H1 (cell line): ENCODE data around the gene PANX3. TPM values are rescaled to one million over a fixed set of nuclear protein-coding genes. Genes with fewer than 3 reads are reported as not detected.

ENCODE experiments used
- CTCF ChIA-PET: fragments of 300-600 bp; sonication (Branson Sonifier 250); formaldehyde crosslinking; loops from one replicate; lab custom pipeline; 2021; ENCODE audit not compliant: partially characterized antibody; lab: Charles Lee
- POLR2A ChIA-PET: fragments of 300-600 bp; sonication (Branson Sonifier 250); formaldehyde crosslinking; loops from one replicate; lab custom pipeline; 2021; ENCODE audit warnings: inconsistent platforms; ENCODE audit not compliant: partially characterized antibody; lab: Charles Lee
- DNase-seq, 2 experiments: peaks; one replicate each; pipeline versions ENCODE4 v3.0.0 to v3.0.0-alpha.2; 2010 to 2022; ENCODE audit warnings: low spot score in 2 of 2, low read depth in 1 of 2, mixed read lengths in 1 of 2
- FAIRE-seq: peaks from 2 replicates; lab custom pipeline; 2011; peaks lifted over from hg19 to GRCh38; lab: Jason Lieb, UNC
- H2AFZ ChIP-seq: 2 replicates; pipeline ENCODE4 v1.8.1; 2012; ENCODE audit warnings: low read length, inconsistent platforms
- H2AK5ac ChIP-seq: 2 replicates; pipeline ENCODE4 v1.6.1; 2013; ENCODE audit warnings: low read depth, low read length
- H2BK120ac ChIP-seq: replicated peaks from 2 replicates; pipeline ENCODE3; 2013; ENCODE audit warnings: low read depth, low read length, inconsistent platforms
- H2BK12ac ChIP-seq: 2 replicates; pipeline ENCODE4 v1.6.1; 2013; ENCODE audit warnings: low read depth, low read length
- H2BK15ac ChIP-seq: 2 replicates; pipeline ENCODE4 v1.6.1; 2013; ENCODE audit warnings: low read length
- H2BK20ac ChIP-seq: 2 replicates; pipeline ENCODE4 v1.6.1; 2013; ENCODE audit warnings: low read length
- H2BK5ac ChIP-seq: 2 replicates; pipeline ENCODE4 v1.6.1; 2013; ENCODE audit warnings: low read depth, low read length
- H3K14ac ChIP-seq: 2 replicates; pipeline ENCODE4 v1.6.1; 2013; ENCODE audit warnings: inconsistent platforms; ENCODE audit not compliant: insufficient read length
- H3K18ac ChIP-seq: 2 replicates; pipeline ENCODE4 v1.6.1; 2013; ENCODE audit warnings: low read length; ENCODE audit errors: extremely low read depth
- H3K23ac ChIP-seq: 2 replicates; pipeline ENCODE4 v1.6.1; 2013; ENCODE audit warnings: inconsistent platforms; ENCODE audit not compliant: insufficient read length
- H3K23me2 ChIP-seq: 2 replicates; pipeline ENCODE4 v1.6.1; 2013; ENCODE audit warnings: low read depth, low read length
- H3K27ac ChIP-seq: 2 replicates; pipeline ENCODE4 v1.6.1; 2011; ENCODE audit warnings: low read depth, low read length, inconsistent platforms
- H3K27me3 ChIP-seq, 4 experiments: replicated peaks in 1 of 4; 1 replicate in 1 of 4; 2 replicates in 3 of 4; pipeline versions ENCODE4 v1.6.1 to v1.8.1; 2011 to 2013; ENCODE audit warnings: low read length in 3 of 4, mild to moderate bottlenecking in 3 of 4, inconsistent platforms in 2 of 4, mixed read lengths in 2 of 4, moderate library complexity in 1 of 4; ENCODE audit not compliant: control insufficient read depth in 3 of 4, insufficient read depth in 3 of 4; ENCODE audit errors: extremely low read depth in 1 of 4
- H3K36me3 ChIP-seq, 4 experiments: 2 replicates each; pipeline versions ENCODE4 v1.6.1 to v1.8.1; 2011 to 2013; ENCODE audit warnings: mild to moderate bottlenecking in 4 of 4, low read length in 3 of 4, moderate library complexity in 2 of 4, control low read depth in 1 of 4, inconsistent platforms in 1 of 4; ENCODE audit not compliant: insufficient read depth in 4 of 4, control insufficient read depth in 2 of 4
- H3K4ac ChIP-seq: replicated peaks from 2 replicates; pipeline ENCODE3; 2013; ENCODE audit warnings: low read length, low read depth, mixed read lengths, inconsistent platforms; ENCODE audit not compliant: insufficient read length
- H3K4me1 ChIP-seq, 4 experiments: replicated peaks in 1 of 4; 1 replicate in 1 of 4; 2 replicates in 3 of 4; pipeline versions ENCODE4 v1.6.1 to v1.8.1; 2011 to 2013; ENCODE audit warnings: low read length in 3 of 4, inconsistent platforms in 2 of 4, mixed read lengths in 1 of 4; ENCODE audit not compliant: insufficient read depth in 4 of 4, control insufficient read depth in 3 of 4
- H3K4me2 ChIP-seq, 2 experiments: 2 replicates each; pipeline versions ENCODE4 v1.6.1 to v1.8.1; 2011 to 2013; ENCODE audit warnings: low read depth in 2 of 2, low read length in 2 of 2, control low read depth in 1 of 2, inconsistent platforms in 1 of 2, mild to moderate bottlenecking in 1 of 2; ENCODE audit not compliant: insufficient read depth in 1 of 2
- H3K4me3 ChIP-seq, 4 experiments: fragments of 200-600, 300-600 bp in 1 of 4; sonication (generic), shearing (Covaris generic), sonication (Bioruptor Twin) in 1 of 4; 2 replicates each; pipeline versions ENCODE4 v1.5.1 to v1.8.1; 2011 to 2016; ENCODE audit warnings: low read length in 4 of 4, low read depth in 3 of 4, control low read depth in 2 of 4, inconsistent platforms in 2 of 4, mild to moderate bottlenecking in 2 of 4, mixed read lengths in 1 of 4, moderate library complexity in 1 of 4; ENCODE audit not compliant: insufficient read depth in 2 of 4; ENCODE audit errors: extremely low read depth in 1 of 4
- H3K56ac ChIP-seq: replicated peaks from 2 replicates; pipeline ENCODE3; 2013; ENCODE audit warnings: low read depth, mild to moderate bottlenecking, mixed read lengths, low read length, inconsistent platforms; ENCODE audit not compliant: insufficient read length
- H3K79me1 ChIP-seq: 2 replicates; pipeline ENCODE4 v1.6.1; 2013; ENCODE audit warnings: low read depth, low read length, control low read depth
- H3K79me2 ChIP-seq, 2 experiments: 2 replicates each; pipeline versions ENCODE4 v1.6.1 to v1.8.1; 2012 to 2013; ENCODE audit warnings: low read length in 2 of 2, mild to moderate bottlenecking in 2 of 2, inconsistent platforms in 1 of 2; ENCODE audit not compliant: insufficient read depth in 2 of 2, control insufficient read depth in 1 of 2
- H3K9ac ChIP-seq, 4 experiments: replicated peaks in 1 of 4; 1 replicate in 1 of 4; 2 replicates in 3 of 4; pipeline versions ENCODE4 v1.6.1 to v1.8.1; 2011 to 2013; ENCODE audit warnings: low read depth in 3 of 4, low read length in 3 of 4, control low read depth in 2 of 4, mild to moderate bottlenecking in 2 of 4, moderate library complexity in 2 of 4, inconsistent platforms in 1 of 4; ENCODE audit errors: extremely low read depth in 1 of 4
- H3K9me3 ChIP-seq, 2 experiments: 2 replicates each; pipeline versions ENCODE4 v1.6.1 to v1.8.1; 2012 to 2013; ENCODE audit warnings: mild to moderate bottlenecking in 2 of 2, moderate library complexity in 2 of 2, control low read depth in 1 of 2, inconsistent platforms in 1 of 2, low read depth in 1 of 2, low read length in 1 of 2, mixed read lengths in 1 of 2; ENCODE audit not compliant: insufficient read depth in 2 of 2
- H4K20me1 ChIP-seq, 2 experiments: replicated peaks in 1 of 2; 2 replicates each; pipeline versions ENCODE3 to v1.8.1; 2011 to 2013; ENCODE audit warnings: inconsistent platforms in 2 of 2, low read length in 2 of 2, mild to moderate bottlenecking in 1 of 2; ENCODE audit not compliant: insufficient read depth in 2 of 2, control insufficient read depth in 1 of 2
- H4K5ac ChIP-seq: 2 replicates; pipeline ENCODE4 v1.6.1; 2013; ENCODE audit warnings: low read length, low read depth, mixed read lengths, inconsistent platforms; ENCODE audit not compliant: insufficient read length
- H4K8ac ChIP-seq: 2 replicates; pipeline ENCODE4 v1.8.0; 2013; ENCODE audit warnings: mild to moderate bottlenecking, moderate library complexity, low read length, inconsistent platforms; ENCODE audit not compliant: insufficient read depth; ENCODE audit errors: extremely low read depth
- H4K91ac ChIP-seq: replicated peaks from 2 replicates; pipeline ENCODE3; 2013; ENCODE audit warnings: low read length, mixed read lengths, inconsistent platforms; ENCODE audit not compliant: insufficient read length
- BRCA1 ChIP-seq: IDR thresholded peaks from 2 replicates; pipeline ENCODE4 v1.6.1; 2012; ENCODE audit warnings: low read depth, low read length, improper control_type of control experiment
- JUN ChIP-seq: IDR thresholded peaks from 2 replicates; pipeline ENCODE4 v1.6.1; 2011; ENCODE audit warnings: low read depth, mild to moderate bottlenecking, improper control_type of control experiment, low read length
- NRF1 ChIP-seq: IDR thresholded peaks from 2 replicates; pipeline ENCODE4 v1.6.1; 2011; ENCODE audit warnings: mild to moderate bottlenecking, low read depth, low read length, improper control_type of control experiment
- SP1 ChIP-seq: IDR thresholded peaks from 2 replicates; pipeline ENCODE4 v1.6.1; 2011; ENCODE audit warnings: low read depth, low read length
- TAF1 ChIP-seq: IDR thresholded peaks from 2 replicates; pipeline ENCODE4 v1.6.1; 2011; ENCODE audit warnings: mild to moderate bottlenecking, low read depth, low read length
- polyA plus RNA-seq, 7 experiments: library from polyadenylated mRNA; depleted of rRNA in 3 of 7; stranded (reverse) in 5 of 7; unstranded in 2 of 7; fragments of >200 nt in 5 of 7; fragments of 200-250 nt in 2 of 7; gene quantifications; 1 replicate in 5 of 7; 2 replicates in 1 of 7; 4 replicates in 1 of 7; pipeline versions ENCODE4 v1.2.1 to v1.2.3, GENCODE V29; 2011 to 2013; ENCODE audit warnings: missing spikeins in 2 of 7, mixed read lengths in 2 of 7
- total RNA-seq: library from RNA; stranded (reverse); fragmentation: NEBNext Ultra II Directional; extraction: Animal tissue kit (Norgen Biotek cat#: 25700); gene quantifications from 2 replicates; pipeline ENCODE4 v1.2.1, GENCODE V29; 2021

Gene PANX3
- total and polyA plus RNA-seq, 2 of the 8 experiments (the other 6 are each of a cell fraction or from before 2014, with no cell fraction given), result not detected

DNA sequence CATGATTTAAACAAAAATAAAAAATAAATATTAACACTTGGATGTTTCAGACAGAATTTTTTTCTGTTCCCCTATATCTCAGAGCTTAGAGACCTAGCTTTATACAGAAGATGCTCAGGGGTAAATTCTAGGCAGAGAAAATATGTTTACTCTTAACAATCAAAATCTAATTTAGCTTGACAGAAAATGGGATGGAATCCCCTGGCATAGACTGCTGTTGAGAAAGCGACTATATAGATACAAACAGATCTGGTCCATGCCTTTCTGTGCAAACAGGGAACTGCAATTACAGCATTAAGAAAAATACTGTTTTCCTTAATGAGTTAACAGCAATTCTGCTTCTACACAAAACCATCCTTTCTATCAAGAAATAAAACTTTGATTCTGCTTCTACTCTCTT is 47.8 kb downstream of the PANX3 start (continued):
- no peak for TF ChIP-seq JUN

DNA sequence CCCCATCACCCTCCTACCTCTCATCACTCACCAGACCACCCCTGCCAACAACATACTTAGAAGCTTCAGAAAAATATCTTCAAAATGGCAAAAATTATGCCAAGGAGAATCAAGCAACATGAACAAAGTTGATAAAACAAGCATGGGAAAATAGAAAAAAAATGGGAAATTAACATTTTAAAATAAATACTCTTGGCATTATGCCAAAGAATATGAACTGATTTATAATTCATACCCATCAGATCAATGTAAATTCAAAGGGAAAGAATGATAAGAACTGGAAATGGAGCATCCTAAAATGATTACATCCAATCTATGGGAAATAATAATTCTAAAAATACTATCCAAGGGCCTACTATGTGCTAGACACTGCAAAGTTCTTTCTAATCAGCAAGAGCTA is 50.3 kb downstream of the PANX3 start:
- Histone ChIP-seq H3K4me3 (no peak overlapping the region), H3K27me3 (no peaks in the 10 kb centered on the region; a peak in 2 of 7 replicates), H3K79me2 (no peaks in the 10 kb centered on the region), H2BK12ac (no peak overlapping the region), H3K23ac (no peak overlapping the region), H2BK120ac (no peak overlapping the region), H2BK15ac (no peak overlapping the region), H3K23me2 (peaks cover 1% of the 10 kb centered on the region), H3K18ac (no peak overlapping the region), H3K4me2 (no peak overlapping the region), H3K36me3 (no peaks in the 10 kb centered on the region), H3K56ac (no peak overlapping the region), H3K4me1 (peaks cover 0 to 10% (median 7%) of the 10 kb centered on the region in 4 experiments; a peak in 4 of 7 replicates), H2BK20ac (no peak overlapping the region), H4K8ac (no peak overlapping the region), H3K9me3 (no peaks in the 10 kb centered on the region), H2BK5ac (no peak overlapping the region), H4K5ac (no peak overlapping the region), H2AK5ac (no peak overlapping the region), H2AFZ (no peak overlapping the region), H4K20me1 (no peaks in the 10 kb centered on the region), H3K27ac (no peak overlapping the region), H4K91ac (no peak overlapping the region), H3K9ac (no peak overlapping the region), H3K14ac (no peak overlapping the region), H3K79me1 (no peaks in the 10 kb centered on the region; the same call in 1 of the 2 replicates), H3K4ac (no peak overlapping the region)
- DNase-seq, result no peak
- ChIA-PET POLR2A (no interaction called here), CTCF (interaction anchor here (0.6 to 6.0 kb wide), 11 partner anchors 8 to 205 kb away, joined by 3 to 42 read pairs (median 5); partner anchors contain the start of genes ESAM and ROBO3)
- TF ChIP-seq SP1 (no peak), NRF1 (no peak), JUN (no peak), TAF1 (no peak), BRCA1 (no peak)
- no peak for FAIRE-seq
